Stomach smooth muscle (tissue), 2 donors: Measurements from ENCODE around the gene COL4A6.

Experiments
- H3K27ac ChIP-seq: one replicate; pipeline ENCODE4 v1.7.0; 2013; ENCODE audit warnings: mild to moderate bottlenecking, low read length, inconsistent platforms
- H3K27me3 ChIP-seq, 2 donors: one replicate each; pipeline ENCODE4 v1.7.0; 2013; ENCODE audit warnings: low read length in 2 of 2; ENCODE audit not compliant: insufficient read depth in 2 of 2, control insufficient read depth in 1 of 2
- H3K36me3 ChIP-seq, 2 donors: one replicate each; pipeline ENCODE4 v1.7.0; 2013; ENCODE audit warnings: low read length in 2 of 2; ENCODE audit not compliant: control insufficient read depth in 2 of 2, insufficient read depth in 2 of 2
- H3K4me1 ChIP-seq: one replicate; pipeline ENCODE4 v1.7.0; 2013; ENCODE audit warnings: low read length; ENCODE audit not compliant: control insufficient read depth, insufficient read depth
- H3K4me3 ChIP-seq, 2 donors: one replicate each; pipeline ENCODE4 v1.7.0; 2013; ENCODE audit warnings: low read length in 2 of 2
- H3K9ac ChIP-seq, 2 donors: one replicate each; pipeline ENCODE4 v1.7.0; 2013; ENCODE audit warnings: low read length in 2 of 2, mild to moderate bottlenecking in 1 of 2
- H3K9me3 ChIP-seq, 2 donors: one replicate each; pipeline ENCODE4 v1.7.0; 2013; ENCODE audit warnings: low read length in 2 of 2; ENCODE audit not compliant: control insufficient read depth in 2 of 2
- donor health status: healthy.
- donor health status: Pancreatic carcinoma.

Gene COL4A6

GRCh38 chrX:108217876-108218275 lies 220.3 kb downstream of the COL4A6 start:
- Histone ChIP-seq H3K36me3 (peaks cover 0 to 6% of the 10 kb centered on the region in 2 donors), H3K27ac (no peak overlapping the region), H3K9ac (no peak overlapping the region), H3K4me3 (no peak overlapping the region), H3K27me3 (peaks cover 0 to 14% of the 10 kb centered on the region in 2 donors), H3K4me1 (peaks cover 27% of the 10 kb centered on the region), H3K9me3 (no peaks in the 10 kb centered on the region)

GRCh38 chrX:108216919-108217571 lies 221.2 kb downstream of the COL4A6 start:
- Histone ChIP-seq H3K36me3 (peaks cover 0 to 6% of the 10 kb centered on the region in 2 donors), H3K9ac (no peak overlapping the region), H3K27me3 (peaks cover 0 to 14% of the 10 kb centered on the region in 2 donors), H3K4me3 (no peak overlapping the region), H3K9me3 (no peaks in the 10 kb centered on the region), H3K27ac (no peak overlapping the region), H3K4me1 (peaks cover 23% of the 10 kb centered on the region)

GRCh38 chrX:108216405-108216804 lies 221.8 kb downstream of the COL4A6 start:
- Histone ChIP-seq H3K36me3 (peaks cover 0 to 6% of the 10 kb centered on the region in 2 donors), H3K27ac (no peak overlapping the region), H3K9me3 (no peaks in the 10 kb centered on the region)

GRCh38 chrX:108211301-108211700 lies 226.9 kb downstream of the COL4A6 start:
- Histone ChIP-seq H3K9me3 (no peaks in the 10 kb centered on the region), H3K36me3 (peaks cover 3 to 6% of the 10 kb centered on the region in 2 donors), H3K4me1 (peaks cover 9% of the 10 kb centered on the region), H3K9ac (no peak overlapping the region), H3K27me3 (peaks cover 0 to 4% of the 10 kb centered on the region in 2 donors), H3K4me3 (no peak overlapping the region), H3K27ac (no peak overlapping the region)

More at GRCh38 chrX:108216405-108216804, 221.8 kb downstream of the COL4A6 start:
- H3K9ac ChIP-seq = no peak overlapping the region
- no peak overlapping the region for H3K4me3 ChIP-seq
- H3K4me1 ChIP-seq = peaks cover 23% of the 10 kb centered on the region
- H3K27me3 ChIP-seq = peaks cover 0 to 14% of the 10 kb centered on the region in 2 donors

DNA sequence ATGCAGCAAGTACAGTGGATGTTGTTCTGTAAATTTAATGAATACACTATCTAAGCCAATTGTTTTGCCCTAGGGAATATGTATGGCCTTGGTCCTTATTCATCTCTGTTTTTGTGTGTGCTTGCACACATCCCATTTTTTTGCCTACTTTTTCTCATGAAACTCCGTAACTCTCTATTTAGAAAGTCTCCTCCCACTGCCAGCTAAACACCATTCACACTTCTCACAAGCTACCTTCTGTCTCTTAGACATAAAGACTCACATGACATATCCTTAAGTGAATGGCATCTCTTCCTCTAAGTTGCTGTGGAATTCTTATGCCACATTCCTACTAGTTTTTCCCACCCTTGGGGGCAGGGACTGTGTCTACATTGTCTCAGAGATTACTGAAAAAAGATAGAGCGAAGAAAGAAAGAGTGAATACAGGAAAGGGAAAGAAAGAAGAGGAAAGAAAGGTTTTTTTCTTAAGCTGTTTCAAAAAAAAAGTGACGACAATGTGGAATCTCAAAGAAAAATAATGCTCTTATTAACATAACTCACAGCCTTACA lies 229.1 kb downstream of the COL4A6 start:
- Histone ChIP-seq H3K4me3 (no peak overlapping the region), H3K27ac (no peak overlapping the region), H3K27me3 (peaks cover 0 to 6% of the 10 kb centered on the region in 2 donors), H3K4me1 (peaks cover 1% of the 10 kb centered on the region), H3K9me3 (no peaks in the 10 kb centered on the region), H3K36me3 (peaks cover 3 to 6% of the 10 kb centered on the region in 2 donors), H3K9ac (no peak overlapping the region)

GRCh38 chrX:108203540-108203939 lies 234.7 kb downstream of the COL4A6 start:
- Histone ChIP-seq H3K27me3 (peaks cover 0 to 4% of the 10 kb centered on the region in 2 donors), H3K4me3 (no peak overlapping the region), H3K9ac (no peak overlapping the region), H3K36me3 (no peaks in the 10 kb centered on the region), H3K4me1 (peaks cover 5% of the 10 kb centered on the region), H3K27ac (no peak overlapping the region), H3K9me3 (no peaks in the 10 kb centered on the region)

- no peak overlapping the region for H3K27ac ChIP-seq
- H3K36me3 ChIP-seq = no peaks in the 10 kb centered on the region
- no peak overlapping the region for H3K4me3 ChIP-seq
- peaks cover 0 to 6% of the 10 kb centered on the region in 2 donors for H3K27me3 ChIP-seq
- H3K9ac ChIP-seq = no peak overlapping the region
- no peaks in the 10 kb centered on the region for H3K9me3 ChIP-seq
- H3K4me1 ChIP-seq = peaks cover 5% of the 10 kb centered on the region
Measured at GRCh38 chrX:108199691-108200090, 238.5 kb downstream of the COL4A6 start.

DNA sequence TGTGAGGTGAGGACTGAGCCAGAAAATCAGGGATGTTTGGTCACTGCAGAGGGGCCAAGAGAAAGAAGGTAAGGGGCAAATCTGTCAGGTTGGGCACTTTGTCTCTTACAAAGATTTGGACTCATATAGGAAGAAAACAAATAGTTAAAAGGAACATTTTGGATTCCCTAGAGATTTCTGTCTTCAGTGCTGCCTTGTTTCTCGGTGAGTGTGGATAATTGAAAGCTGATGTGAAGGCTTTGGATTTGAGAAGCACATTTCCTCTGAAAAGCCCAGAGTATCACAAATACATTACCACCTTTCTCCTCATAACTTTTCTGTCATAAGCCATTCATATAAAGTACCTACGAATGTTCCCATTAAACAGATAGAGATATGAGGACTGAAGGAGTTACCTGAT lies 239.2 kb downstream of the COL4A6 start:
- Histone ChIP-seq H3K27ac (no peak overlapping the region), H3K36me3 (peaks cover 0 to 3% of the 10 kb centered on the region in 2 donors), H3K27me3 (peaks cover 0 to 2% of the 10 kb centered on the region in 2 donors), H3K4me1 (peaks cover 5% of the 10 kb centered on the region), H3K9me3 (no peaks in the 10 kb centered on the region), H3K9ac (no peak overlapping the region), H3K4me3 (no peak overlapping the region)

DNA sequence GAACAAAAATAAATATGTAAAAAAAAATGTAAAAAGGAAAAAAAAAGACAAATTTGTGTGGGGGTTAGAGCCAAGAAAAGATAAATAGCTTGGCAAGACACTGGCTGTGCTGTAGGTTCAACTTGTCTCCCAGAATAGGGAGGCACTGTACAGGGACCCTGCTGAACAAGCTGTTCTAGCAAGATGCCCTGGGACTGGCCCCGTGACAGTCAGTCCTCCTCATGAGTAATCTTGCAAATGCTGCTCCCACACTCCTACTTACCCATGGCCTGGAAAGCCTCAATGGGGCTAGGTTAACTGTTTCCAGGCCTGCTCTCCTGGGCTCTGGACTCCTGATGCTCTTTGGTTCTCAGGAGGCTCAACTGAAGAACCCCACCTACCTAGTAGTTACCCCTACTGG lies 239.8 kb downstream of the COL4A6 start:
- peaks cover 0 to 2% of the 10 kb centered on the region in 2 donors for H3K27me3 ChIP-seq

GRCh38 chrX:108186811-108187210 lies 251.4 kb downstream of the COL4A6 start:
- Histone ChIP-seq H3K4me1 (no peaks in the 10 kb centered on the region), H3K4me3 (no peak overlapping the region), H3K9me3 (no peaks in the 10 kb centered on the region), H3K9ac (no peak overlapping the region), H3K27ac (no peak overlapping the region), H3K36me3 (peaks cover 4 to 16% of the 10 kb centered on the region in 2 donors), H3K27me3 (peaks cover 0 to 12% of the 10 kb centered on the region in 2 donors)

More for the DNA sequence above, 239.8 kb downstream of the COL4A6 start:
- Histone ChIP-seq H3K9ac (no peak overlapping the region), H3K4me3 (no peak overlapping the region), H3K9me3 (no peaks in the 10 kb centered on the region), H3K4me1 (peaks cover 5% of the 10 kb centered on the region), H3K27ac (no peak overlapping the region), H3K36me3 (peaks cover 0 to 3% of the 10 kb centered on the region in 2 donors)

DNA sequence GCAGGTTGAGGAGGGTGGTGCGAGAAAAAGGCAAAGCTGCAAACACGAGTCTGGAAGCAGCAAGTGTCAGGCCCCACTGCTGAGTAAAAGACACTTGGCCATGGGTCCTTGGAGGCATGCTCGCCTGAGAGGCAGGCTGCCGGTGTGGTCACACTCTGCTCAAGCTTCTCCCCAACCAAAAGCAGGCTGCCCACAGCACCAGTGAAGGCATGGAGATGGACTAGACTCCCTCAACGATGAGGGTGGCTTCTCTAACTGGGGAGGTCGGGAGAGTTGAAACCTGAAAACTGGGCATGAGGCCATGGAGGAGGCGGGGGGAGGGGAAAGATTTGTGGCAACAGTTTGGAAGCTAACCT lies 260.1 kb downstream of the COL4A6 start:
- Histone ChIP-seq H3K4me3 (no peak overlapping the region), H3K27ac (no peak overlapping the region), H3K9me3 (no peaks in the 10 kb centered on the region), H3K9ac (no peak overlapping the region), H3K36me3 (peaks cover 0 to 11% of the 10 kb centered on the region in 2 donors), H3K27me3 (peaks cover 0 to 27% of the 10 kb centered on the region in 2 donors), H3K4me1 (peaks cover 3% of the 10 kb centered on the region)
